GM23338 (cell line): ENCODE data around the gene AHNAK2. TPM values are rescaled to one million over a fixed set of nuclear protein-coding genes. Genes with fewer than 3 reads are reported as not detected.

Source experiments
- ATAC-seq: fragments of 200-7000 bp; cut with Tn5 transposase; 3 replicates; pipeline ENCODE4 v1.9.1; 2020
- DNase-seq: peaks from one replicate; pipeline ENCODE4 v3.0.0-alpha.2; 2015; ENCODE audit warnings: low spot score
- H2AFZ ChIP-seq: fragments of 200-600 bp; sonication (generic); 2 replicates; pipeline ENCODE4 v1.8.0; 2016; ENCODE audit warnings: antibody characterized with exemption, mild to moderate bottlenecking, moderate library complexity
- H3F3A ChIP-seq: fragments of 200-600 bp; sonication (generic); replicated peaks from 2 replicates; pipeline ENCODE4 v1.8.0; 2017; ENCODE audit warnings: antibody characterized with exemption, mixed run types, low read depth
- H3K27ac ChIP-seq: fragments of 200-600 bp; sonication (generic); 2 replicates; pipeline ENCODE4 v1.6.1; 2016; ENCODE audit warnings: low read depth
- H3K27me3 ChIP-seq: fragments of 200-600 bp; sonication (generic); 2 replicates; pipeline ENCODE4 v1.8.0; 2016; ENCODE audit warnings: mild to moderate bottlenecking, mixed run types, moderate library complexity; ENCODE audit not compliant: insufficient read depth
- H3K36me3 ChIP-seq: fragments of 200-600 bp; sonication (generic); 2 replicates; pipeline ENCODE4 v1.8.0; 2016; ENCODE audit warnings: mild to moderate bottlenecking; ENCODE audit not compliant: insufficient read depth
- H3K4me1 ChIP-seq: fragments of 200-600 bp; sonication (generic); 2 replicates; pipeline ENCODE4 v1.8.0; 2016; ENCODE audit warnings: mild to moderate bottlenecking, moderate library complexity; ENCODE audit not compliant: insufficient read depth
- H3K4me2 ChIP-seq: fragments of 200-600 bp; sonication (generic); 2 replicates; pipeline ENCODE4 v1.7.1; 2017; ENCODE audit warnings: mixed run types
- H3K4me3 ChIP-seq: fragments of 200-600 bp; sonication (generic); 2 replicates; pipeline ENCODE4 v1.6.1; 2016; ENCODE audit warnings: mixed run types
- H3K79me2 ChIP-seq: fragments of 200-600 bp; sonication (generic); replicated peaks from 2 replicates; pipeline ENCODE4 v1.8.0; 2017; ENCODE audit warnings: mild to moderate bottlenecking; ENCODE audit not compliant: insufficient read depth
- H3K9me2 ChIP-seq: fragments of 200-600 bp; sonication (generic); 2 replicates; pipeline ENCODE4 v1.8.0; 2017; ENCODE audit not compliant: insufficient read depth
- H4K20me1 ChIP-seq: fragments of 200-600 bp; sonication (generic); replicated peaks from 2 replicates; pipeline ENCODE4 v1.8.0; 2017; ENCODE audit warnings: mild to moderate bottlenecking; ENCODE audit not compliant: insufficient read depth
- H3K27ac Mint-ChIP-seq: 2 replicates; pipeline ENCODE4 v1.8.0; 2020; ENCODE audit warnings: inconsistent platforms, mild to moderate bottlenecking, moderate library complexity, mixed read lengths
- H3K27me3 Mint-ChIP-seq: 3 replicates; pipeline ENCODE4 v1.8.0; 2022; ENCODE audit warnings: low read depth, mild to moderate bottlenecking, moderate library complexity, mixed read lengths, inconsistent platforms; ENCODE audit not compliant: insufficient read depth, poor library complexity
- H3K36me3 Mint-ChIP-seq: 3 replicates; pipeline ENCODE4 v1.8.0; 2021; ENCODE audit warnings: low read depth, mild to moderate bottlenecking, inconsistent platforms, moderate library complexity, mixed read lengths
- H3K4me1 Mint-ChIP-seq: 3 replicates; pipeline ENCODE4 v1.8.0; 2020; ENCODE audit warnings: mild to moderate bottlenecking, inconsistent platforms, mixed read lengths
- H3K4me3 Mint-ChIP-seq: 3 replicates; pipeline ENCODE4 v1.8.0; 2021; ENCODE audit warnings: moderate library complexity, mild to moderate bottlenecking, inconsistent platforms, mixed read lengths
- H3K9me3 Mint-ChIP-seq: 3 replicates; pipeline ENCODE4 v1.8.0; 2020; ENCODE audit warnings: moderate library complexity, mild to moderate bottlenecking, inconsistent platforms, mixed read lengths
- EZH2 ChIP-seq: fragments of 200-600 bp; sonication (generic); IDR thresholded peaks from one replicate; pipeline ENCODE4 v1.8.0; 2017; ENCODE audit warnings: antibody characterized with exemption, mild to moderate bottlenecking, low read depth; ENCODE audit not compliant: unreplicated experiment
- NANOG ChIP-seq: IDR thresholded peaks from 2 replicates; pipeline ENCODE4 v1.6.1; 2016; ENCODE audit warnings: antibody characterized with exemption, borderline replicate concordance
- POLR2AphosphoS5 ChIP-seq: IDR thresholded peaks from 2 replicates; pipeline ENCODE4 v1.6.1; 2016; ENCODE audit warnings: antibody characterized with exemption, low read depth
- STAT1 ChIP-seq: IDR thresholded peaks from one replicate; pipeline ENCODE4 v1.6.1; 2016; ENCODE audit warnings: antibody characterized with exemption; ENCODE audit not compliant: unreplicated experiment
- ZNF331 ChIP-seq: fragments of 250-450 bp; sonication (Bioruptor Pico); IDR thresholded peaks from 2 replicates; pipeline ENCODE4 v1.5.0; 2020; ENCODE audit warnings: low read depth, mild to moderate bottlenecking, moderate library complexity
- polyA plus RNA-seq: library from polyadenylated mRNA; unstranded; fragments of >200 nt; fragmentation: Nextera tagmentation; extraction: Ambion mirVana; gene quantifications from 2 replicates; pipeline ENCODE4 v1.2.1, GENCODE V29; 2016
- total RNA-seq: library from RNA; depleted of rRNA; stranded (reverse); fragments of >200 nt; shearing (Covaris generic); gene quantifications from 2 replicates; pipeline ENCODE4 v1.2.3, GENCODE V29; 2014
- TF ChIP-seq, protein P1 (sequence below), 2 experiments: fragments of 200-600 bp in 1 of 2; sonication (generic) in 1 of 2; conservative IDR thresholded peaks; 2 replicates each; pipeline versions ENCODE4 v1.5.1 to v1.6.1; 2016 to 2017; ENCODE audit warnings: antibody characterized with exemption in 2 of 2, low read depth in 2 of 2, mild to moderate bottlenecking in 2 of 2, moderate library complexity in 1 of 2
- TF ChIP-seq, protein P2 (sequence below): fragments of 250-450 bp; sonication (Bioruptor Pico); IDR thresholded peaks from 2 replicates; pipeline ENCODE4 v1.5.0; 2020; ENCODE audit warnings: mild to moderate bottlenecking, moderate library complexity
- TF ChIP-seq, protein P3 (sequence below): IDR thresholded peaks from 2 replicates; pipeline ENCODE4 v1.6.1; 2016; ENCODE audit warnings: antibody characterized with exemption

Gene AHNAK2
- total and polyA plus RNA-seq, 2 experiments from 2014 or later, result 1.1 to 2.6 TPM

DNA sequence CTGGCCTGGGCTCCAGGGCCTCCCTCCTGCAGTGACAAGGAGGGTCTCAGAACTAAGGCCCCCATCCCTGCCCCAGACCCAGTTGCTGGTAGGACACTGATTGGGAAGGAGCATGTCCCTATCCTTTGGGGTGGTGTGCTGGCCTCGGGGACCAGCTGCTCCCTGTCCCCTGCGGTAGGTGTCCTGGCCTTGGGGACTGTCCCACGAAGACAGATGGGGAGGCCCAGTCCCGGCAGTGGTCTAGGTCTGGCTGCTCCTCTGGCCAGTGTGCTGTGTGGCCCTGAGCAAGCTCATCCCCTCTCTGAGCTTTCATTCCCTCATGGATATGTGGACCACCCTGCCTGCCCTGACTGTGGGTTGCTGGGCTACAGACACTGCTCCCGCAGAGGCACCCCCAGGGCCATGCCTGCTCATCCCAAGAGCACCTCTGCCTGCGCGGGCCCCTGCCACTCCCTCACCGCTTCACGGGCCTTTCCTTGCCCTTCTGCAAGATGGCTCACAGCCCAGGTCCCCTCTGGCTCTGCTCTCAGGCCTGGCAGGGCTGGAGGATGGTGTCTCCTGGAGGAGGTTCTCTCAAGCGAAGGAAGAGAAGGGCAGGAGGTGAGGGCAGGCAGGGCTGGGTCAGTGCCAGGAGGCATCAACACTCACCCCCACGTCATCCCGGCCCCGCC, 12.5 kb downstream of the AHNAK2 start:
- no peaks in the 10 kb centered on the region for H3K27me3 ChIP-seq
- H3K9me2 ChIP-seq, result no peaks in the 10 kb centered on the region
- Mint-ChIP-seq H3K4me1 (peaks cover 10% of the 10 kb centered on the region; the same call in 2 of the 3 replicates), H3K4me3 (no peak overlapping the region), H3K27me3 (peaks cover 14% of the 10 kb centered on the region), H3K9me3 (no peaks in the 10 kb centered on the region), H3K27ac (no peak overlapping the region), H3K36me3 (no peaks in the 10 kb centered on the region)
- H3K4me3 ChIP-seq, result no peak overlapping the region
- no peak for ATAC-seq
- no peak overlapping the region for H3K27ac ChIP-seq
- H3K79me2 ChIP-seq, result no peaks in the 10 kb centered on the region
- no peaks in the 10 kb centered on the region for H3F3A ChIP-seq
- no peaks in the 10 kb centered on the region for H4K20me1 ChIP-seq
- TF ChIP-seq, protein P1, sequence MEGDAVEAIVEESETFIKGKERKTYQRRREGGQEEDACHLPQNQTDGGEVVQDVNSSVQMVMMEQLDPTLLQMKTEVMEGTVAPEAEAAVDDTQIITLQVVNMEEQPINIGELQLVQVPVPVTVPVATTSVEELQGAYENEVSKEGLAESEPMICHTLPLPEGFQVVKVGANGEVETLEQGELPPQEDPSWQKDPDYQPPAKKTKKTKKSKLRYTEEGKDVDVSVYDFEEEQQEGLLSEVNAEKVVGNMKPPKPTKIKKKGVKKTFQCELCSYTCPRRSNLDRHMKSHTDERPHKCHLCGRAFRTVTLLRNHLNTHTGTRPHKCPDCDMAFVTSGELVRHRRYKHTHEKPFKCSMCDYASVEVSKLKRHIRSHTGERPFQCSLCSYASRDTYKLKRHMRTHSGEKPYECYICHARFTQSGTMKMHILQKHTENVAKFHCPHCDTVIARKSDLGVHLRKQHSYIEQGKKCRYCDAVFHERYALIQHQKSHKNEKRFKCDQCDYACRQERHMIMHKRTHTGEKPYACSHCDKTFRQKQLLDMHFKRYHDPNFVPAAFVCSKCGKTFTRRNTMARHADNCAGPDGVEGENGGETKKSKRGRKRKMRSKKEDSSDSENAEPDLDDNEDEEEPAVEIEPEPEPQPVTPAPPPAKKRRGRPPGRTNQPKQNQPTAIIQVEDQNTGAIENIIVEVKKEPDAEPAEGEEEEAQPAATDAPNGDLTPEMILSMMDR (conservative IDR thresholded peaks at IDR 0.05; ENCODE audit: low read depth in 2 of 2), result no peak
- TF ChIP-seq ZNF331 (CRISPR knock-in tag) (no peak), NANOG (no peak), EZH2 (no peak), STAT1 (no peak), POLR2AphosphoS5 (no peak)
- TF ChIP-seq, protein P2, sequence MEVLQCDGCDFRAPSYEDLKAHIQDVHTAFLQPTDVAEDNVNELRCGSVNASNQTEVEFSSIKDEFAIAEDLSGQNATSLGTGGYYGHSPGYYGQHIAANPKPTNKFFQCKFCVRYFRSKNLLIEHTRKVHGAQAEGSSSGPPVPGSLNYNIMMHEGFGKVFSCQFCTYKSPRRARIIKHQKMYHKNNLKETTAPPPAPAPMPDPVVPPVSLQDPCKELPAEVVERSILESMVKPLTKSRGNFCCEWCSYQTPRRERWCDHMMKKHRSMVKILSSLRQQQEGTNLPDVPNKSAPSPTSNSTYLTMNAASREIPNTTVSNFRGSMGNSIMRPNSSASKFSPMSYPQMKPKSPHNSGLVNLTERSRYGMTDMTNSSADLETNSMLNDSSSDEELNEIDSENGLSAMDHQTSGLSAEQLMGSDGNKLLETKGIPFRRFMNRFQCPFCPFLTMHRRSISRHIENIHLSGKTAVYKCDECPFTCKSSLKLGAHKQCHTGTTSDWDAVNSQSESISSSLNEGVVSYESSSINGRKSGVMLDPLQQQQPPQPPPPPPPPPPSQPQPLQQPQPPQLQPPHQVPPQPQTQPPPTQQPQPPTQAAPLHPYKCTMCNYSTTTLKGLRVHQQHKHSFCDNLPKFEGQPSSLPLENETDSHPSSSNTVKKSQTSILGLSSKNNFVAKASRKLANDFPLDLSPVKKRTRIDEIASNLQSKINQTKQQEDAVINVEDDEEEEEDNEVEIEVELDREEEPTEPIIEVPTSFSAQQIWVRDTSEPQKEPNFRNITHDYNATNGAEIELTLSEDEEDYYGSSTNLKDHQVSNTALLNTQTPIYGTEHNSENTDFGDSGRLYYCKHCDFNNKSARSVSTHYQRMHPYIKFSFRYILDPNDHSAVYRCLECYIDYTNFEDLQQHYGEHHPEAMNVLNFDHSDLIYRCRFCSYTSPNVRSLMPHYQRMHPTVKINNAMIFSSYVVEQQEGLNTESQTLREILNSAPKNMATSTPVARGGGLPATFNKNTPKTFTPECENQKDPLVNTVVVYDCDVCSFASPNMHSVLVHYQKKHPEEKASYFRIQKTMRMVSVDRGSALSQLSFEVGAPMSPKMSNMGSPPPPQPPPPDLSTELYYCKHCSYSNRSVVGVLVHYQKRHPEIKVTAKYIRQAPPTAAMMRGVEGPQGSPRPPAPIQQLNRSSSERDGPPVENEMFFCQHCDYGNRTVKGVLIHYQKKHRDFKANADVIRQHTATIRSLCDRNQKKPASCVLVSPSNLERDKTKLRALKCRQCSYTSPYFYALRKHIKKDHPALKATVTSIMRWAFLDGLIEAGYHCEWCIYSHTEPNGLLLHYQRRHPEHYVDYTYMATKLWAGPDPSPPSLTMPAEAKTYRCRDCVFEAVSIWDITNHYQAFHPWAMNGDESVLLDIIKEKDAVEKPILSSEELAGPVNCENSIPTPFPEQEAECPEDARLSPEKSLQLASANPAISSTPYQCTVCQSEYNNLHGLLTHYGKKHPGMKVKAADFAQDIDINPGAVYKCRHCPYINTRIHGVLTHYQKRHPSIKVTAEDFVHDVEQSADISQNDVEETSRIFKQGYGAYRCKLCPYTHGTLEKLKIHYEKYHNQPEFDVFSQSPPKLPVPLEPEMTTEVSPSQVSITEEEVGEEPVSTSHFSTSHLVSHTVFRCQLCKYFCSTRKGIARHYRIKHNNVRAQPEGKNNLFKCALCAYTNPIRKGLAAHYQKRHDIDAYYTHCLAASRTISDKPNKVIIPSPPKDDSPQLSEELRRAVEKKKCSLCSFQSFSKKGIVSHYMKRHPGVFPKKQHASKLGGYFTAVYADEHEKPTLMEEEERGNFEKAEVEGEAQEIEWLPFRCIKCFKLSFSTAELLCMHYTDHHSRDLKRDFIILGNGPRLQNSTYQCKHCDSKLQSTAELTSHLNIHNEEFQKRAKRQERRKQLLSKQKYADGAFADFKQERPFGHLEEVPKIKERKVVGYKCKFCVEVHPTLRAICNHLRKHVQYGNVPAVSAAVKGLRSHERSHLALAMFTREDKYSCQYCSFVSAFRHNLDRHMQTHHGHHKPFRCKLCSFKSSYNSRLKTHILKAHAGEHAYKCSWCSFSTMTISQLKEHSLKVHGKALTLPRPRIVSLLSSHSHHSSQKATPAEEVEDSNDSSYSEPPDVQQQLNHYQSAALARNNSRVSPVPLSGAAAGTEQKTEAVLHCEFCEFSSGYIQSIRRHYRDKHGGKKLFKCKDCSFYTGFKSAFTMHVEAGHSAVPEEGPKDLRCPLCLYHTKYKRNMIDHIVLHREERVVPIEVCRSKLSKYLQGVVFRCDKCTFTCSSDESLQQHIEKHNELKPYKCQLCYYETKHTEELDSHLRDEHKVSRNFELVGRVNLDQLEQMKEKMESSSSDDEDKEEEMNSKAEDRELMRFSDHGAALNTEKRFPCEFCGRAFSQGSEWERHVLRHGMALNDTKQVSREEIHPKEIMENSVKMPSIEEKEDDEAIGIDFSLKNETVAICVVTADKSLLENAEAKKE, result no peak
- TF ChIP-seq, protein P3, sequence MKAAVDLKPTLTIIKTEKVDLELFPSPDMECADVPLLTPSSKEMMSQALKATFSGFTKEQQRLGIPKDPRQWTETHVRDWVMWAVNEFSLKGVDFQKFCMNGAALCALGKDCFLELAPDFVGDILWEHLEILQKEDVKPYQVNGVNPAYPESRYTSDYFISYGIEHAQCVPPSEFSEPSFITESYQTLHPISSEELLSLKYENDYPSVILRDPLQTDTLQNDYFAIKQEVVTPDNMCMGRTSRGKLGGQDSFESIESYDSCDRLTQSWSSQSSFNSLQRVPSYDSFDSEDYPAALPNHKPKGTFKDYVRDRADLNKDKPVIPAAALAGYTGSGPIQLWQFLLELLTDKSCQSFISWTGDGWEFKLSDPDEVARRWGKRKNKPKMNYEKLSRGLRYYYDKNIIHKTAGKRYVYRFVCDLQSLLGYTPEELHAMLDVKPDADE, result no peak
- no peak overlapping the region for H2AFZ ChIP-seq
- no peak overlapping the region for H3K4me2 ChIP-seq
- H3K4me1 ChIP-seq, result peaks cover 13% of the 10 kb centered on the region; the same call in 1 of the 2 replicates
- no peak for DNase-seq
- no peaks in the 10 kb centered on the region for H3K36me3 ChIP-seq
